ENCODE data around the gene MAP7D3. TPM values are rescaled to one million over a fixed set of nuclear protein-coding genes. Genes with fewer than 3 reads are reported as not detected.
"Not testable (repeated sequence)": the region's sequence is repeated elsewhere in the genome, so short reads cannot be mapped to it uniquely, and the experiment has no call there.

MAP7D3 gene
- total RNA-seq, 1 experiment from 2014 or later = 17.6 TPM

GRCh38 chrX:136262243-136262642 is 11.0 kb upstream of the MAP7D3 start:
- no peaks in the 10 kb centered on the region for H3K27me3 ChIP-seq
- H3K4me3 ChIP-seq = no peak overlapping the region
- no peaks in the 10 kb centered on the region for H3K9me3 ChIP-seq (replicated peaks)
- no peaks in the 10 kb centered on the region for H3K4me1 ChIP-seq
- no peak overlapping the region for H3K27ac ChIP-seq
- H3K36me3 ChIP-seq = no peaks in the 10 kb centered on the region
- DNase-seq = no peak

- Histone ChIP-seq H3K36me3 (no peaks in the 10 kb centered on the region), H3K4me3 (no peak overlapping the region), H3K4me1 (no peaks in the 10 kb centered on the region), H3K27ac (no peak overlapping the region), H3K27me3 (no peaks in the 10 kb centered on the region), H3K9me3 (replicated peaks) (no peaks in the 10 kb centered on the region)
- DNase-seq = no peak
Measured at GRCh38 chrX:136261321-136261720, 10.1 kb upstream of the MAP7D3 start.

- DNase-seq = no peak
- no peak overlapping the region for H3K27ac ChIP-seq
Measured at GRCh38 chrX:136260776-136261175, 9.6 kb upstream of the MAP7D3 start.

GRCh38 chrX:136259543-136259942 is 8.3 kb upstream of the MAP7D3 start:
- no peaks in the 10 kb centered on the region for H3K9me3 ChIP-seq (replicated peaks)
- no peaks in the 10 kb centered on the region for H3K27me3 ChIP-seq
- no peaks in the 10 kb centered on the region for H3K4me1 ChIP-seq
- no peaks in the 10 kb centered on the region for H3K36me3 ChIP-seq
- DNase-seq = no peak
- no peak overlapping the region for H3K4me3 ChIP-seq
- H3K27ac ChIP-seq = no peak overlapping the region

More at GRCh38 chrX:136260776-136261175, 9.6 kb upstream of the MAP7D3 start:
- H3K27me3 ChIP-seq = no peaks in the 10 kb centered on the region
- no peaks in the 10 kb centered on the region for H3K4me1 ChIP-seq
- H3K36me3 ChIP-seq = no peaks in the 10 kb centered on the region
- H3K9me3 ChIP-seq (replicated peaks) = no peaks in the 10 kb centered on the region
- H3K4me3 ChIP-seq = no peak overlapping the region

GRCh38 chrX:136258951-136259350 is 7.8 kb upstream of the MAP7D3 start:
- Histone ChIP-seq H3K27me3 (no peaks in the 10 kb centered on the region), H3K9me3 (replicated peaks) (no peaks in the 10 kb centered on the region), H3K36me3 (no peaks in the 10 kb centered on the region), H3K4me1 (no peaks in the 10 kb centered on the region), H3K4me3 (no peak overlapping the region), H3K27ac (no peak overlapping the region)
- DNase-seq = no peak

- Histone ChIP-seq H3K36me3 (no peaks in the 10 kb centered on the region), H3K27ac (no peak overlapping the region), H3K27me3 (no peaks in the 10 kb centered on the region), H3K4me1 (no peaks in the 10 kb centered on the region; the same call in 1 of the 2 replicates), H3K4me3 (no peak overlapping the region), H3K9me3 (replicated peaks) (no peaks in the 10 kb centered on the region)
- no peak for DNase-seq
Measured at GRCh38 chrX:136256026-136256425, 4.8 kb upstream of the MAP7D3 start.

GRCh38 chrX:136255541-136255940 is 4.3 kb upstream of the MAP7D3 start:
- Histone ChIP-seq H3K27me3 (no peaks in the 10 kb centered on the region), H3K4me1 (no peaks in the 10 kb centered on the region; the same call in 1 of the 2 replicates), H3K36me3 (no peaks in the 10 kb centered on the region), H3K4me3 (no peak overlapping the region), H3K9me3 (replicated peaks) (no peaks in the 10 kb centered on the region), H3K27ac (no peak overlapping the region)
- DNase-seq = no peak

GRCh38 chrX:136250191-136251040 is 784 bp downstream of the MAP7D3 start:
- Histone ChIP-seq H3K9me3 (replicated peaks) (no peaks in the 10 kb centered on the region), H3K36me3 (no peaks in the 10 kb centered on the region), H3K4me3 (peak overlapping the region; percentile 97), H3K27me3 (no peaks in the 10 kb centered on the region), H3K27ac (peak overlapping the region; percentile 74), H3K4me1 (no peaks in the 10 kb centered on the region; the same call in 1 of the 2 replicates)
- DNase-seq = peak; percentile 7 to 20

- Histone ChIP-seq H3K27ac (no peak overlapping the region), H3K36me3 (no peaks in the 10 kb centered on the region; the same call in 1 of the 2 replicates), H3K27me3 (no peaks in the 10 kb centered on the region), H3K4me3 (no peak overlapping the region), H3K4me1 (no peaks in the 10 kb centered on the region), H3K9me3 (replicated peaks) (no peaks in the 10 kb centered on the region)
- DNase-seq = no peak
Measured at GRCh38 chrX:136246201-136246600, 5.0 kb downstream of the MAP7D3 start.

- not testable (repeated sequence) for H3K27me3 ChIP-seq; H3K9me3 ChIP-seq (replicated peaks); H3K4me3 ChIP-seq; H3K36me3 ChIP-seq; H3K27ac ChIP-seq; H3K4me1 ChIP-seq; DNase-seq
Measured at GRCh38 chrX:136237849-136238248, 13.4 kb downstream of the MAP7D3 start.

- no peak overlapping the region for H3K4me3 ChIP-seq
- H3K27me3 ChIP-seq = no peaks in the 10 kb centered on the region
- no peaks in the 10 kb centered on the region for H3K4me1 ChIP-seq
- H3K27ac ChIP-seq = no peak overlapping the region
- DNase-seq = no peak
- no peaks in the 10 kb centered on the region for H3K9me3 ChIP-seq (replicated peaks)
- no peaks in the 10 kb centered on the region; the same call in 1 of the 2 replicates for H3K36me3 ChIP-seq
Measured at GRCh38 chrX:136237074-136237473, 14.1 kb downstream of the MAP7D3 start.

- Histone ChIP-seq H3K27me3 (no peaks in the 10 kb centered on the region), H3K36me3 (0 out of 2 replicates have a peak, but pooled peaks cover 4% of the 10 kb centered on the region), H3K4me1 (no peaks in the 10 kb centered on the region), H3K27ac (no peak overlapping the region), H3K9me3 (replicated peaks) (no peaks in the 10 kb centered on the region), H3K4me3 (no peak overlapping the region)
- DNase-seq = no peak
Measured at GRCh38 chrX:136228839-136229207, 22.4 kb downstream of the MAP7D3 start.

GRCh38 chrX:136227948-136228838 is 23.0 kb downstream of the MAP7D3 start:
- no peak for DNase-seq

GRCh38 chrX:136227074-136227473 is 24.1 kb downstream of the MAP7D3 start:
- H3K27me3 ChIP-seq = no peaks in the 10 kb centered on the region
- H3K4me1 ChIP-seq = no peaks in the 10 kb centered on the region
- no peak overlapping the region for H3K4me3 ChIP-seq
- peaks cover 8% of the 10 kb centered on the region; the same call in 1 of the 2 replicates for H3K36me3 ChIP-seq
- no peak for DNase-seq
- no peak overlapping the region for H3K27ac ChIP-seq
- no peaks in the 10 kb centered on the region for H3K9me3 ChIP-seq (replicated peaks)

More at GRCh38 chrX:136227948-136228838, 23.0 kb downstream of the MAP7D3 start:
- Histone ChIP-seq H3K4me1 (no peaks in the 10 kb centered on the region), H3K9me3 (replicated peaks) (no peaks in the 10 kb centered on the region), H3K36me3 (peaks cover 7% of the 10 kb centered on the region; the same call in 1 of the 2 replicates), H3K27ac (no peak overlapping the region), H3K4me3 (no peak overlapping the region), H3K27me3 (no peaks in the 10 kb centered on the region)
